Activated T-helper 17 cell treated with anti-CD3 and anti-CD28 coated beads, Interleukin-2, amount 50 U/mL, for 72 hours (primary cell): ENCODE measurements around the gene USP36. TPM values are rescaled to one million over a fixed set of nuclear protein-coding genes. Genes with fewer than 3 reads are reported as not detected.
A peak's percentile ranks its signal among the peaks of the same experiment; 100 is the strongest.

Source experiments
- ATAC-seq: fragments of 150-1000 bp; cut with Tn5 transposase; replicated peaks from 2 replicates; pipeline ENCODE4 v1.10.0; 2021; ENCODE audit warnings: mild to moderate bottlenecking, moderate library complexity
- H3K27ac Mint-ChIP-seq: one replicate; pipeline ENCODE4 v1.8.0; 2022; ENCODE audit warnings: mixed read lengths
- H3K27me3 Mint-ChIP-seq: one replicate; pipeline ENCODE4 v1.8.0; 2022; ENCODE audit warnings: mixed read lengths
- H3K36me3 Mint-ChIP-seq: one replicate; pipeline ENCODE4 v1.8.0; 2022; ENCODE audit warnings: low read depth, mild to moderate bottlenecking, mixed read lengths
- H3K4me1 Mint-ChIP-seq: one replicate; pipeline ENCODE4 v1.8.0; 2022; ENCODE audit warnings: mixed read lengths
- H3K4me3 Mint-ChIP-seq: one replicate; pipeline ENCODE4 v1.8.0; 2022; ENCODE audit warnings: mild to moderate bottlenecking, mixed read lengths
- H3K9me3 Mint-ChIP-seq: one replicate; pipeline ENCODE4 v1.8.0; 2022; ENCODE audit warnings: mixed read lengths
- total RNA-seq, 2 donors: library from RNA; stranded (reverse); gene quantifications; one replicate each; pipeline ENCODE4 v1.2.3, GENCODE V29; 2022

Gene USP36
- total RNA-seq, 2 donors from 2014 or later = 95.3 to 139 TPM

GRCh38 chr17:78819806-78820792 lies 20.5 kb downstream of the USP36 start:
- Mint-ChIP-seq H3K9me3 (no peaks in the 10 kb centered on the region), H3K4me3 (peak overlapping the region; percentile 60), H3K4me1 (peaks cover 39% of the 10 kb centered on the region), H3K36me3 (peaks cover 99% of the 10 kb centered on the region), H3K27ac (no peak overlapping the region), H3K27me3 (no peaks in the 10 kb centered on the region)
- no peak for ATAC-seq

GRCh38 chr17:78819402-78819801 lies 21.2 kb downstream of the USP36 start:
- no peaks in the 10 kb centered on the region for H3K9me3 Mint-ChIP-seq
- ATAC-seq = no peak
- H3K4me1 Mint-ChIP-seq = peaks cover 34% of the 10 kb centered on the region
- no peaks in the 10 kb centered on the region for H3K27me3 Mint-ChIP-seq
- H3K4me3 Mint-ChIP-seq = peak overlapping the region; percentile 60
- H3K27ac Mint-ChIP-seq = peak overlapping the region; percentile 79
- H3K36me3 Mint-ChIP-seq = peaks cover 99% of the 10 kb centered on the region

- Mint-ChIP-seq H3K9me3 (no peaks in the 10 kb centered on the region), H3K4me1 (peaks cover 34% of the 10 kb centered on the region), H3K27ac (peak overlapping the region; percentile 79), H3K4me3 (peak overlapping the region; percentile 60), H3K36me3 (peaks cover 99% of the 10 kb centered on the region), H3K27me3 (no peaks in the 10 kb centered on the region)
- ATAC-seq = no peak
These were observed 21.7 kb downstream of the USP36 start for GRCh38 chr17:78818932-78819331.

- peak overlapping the region; percentile 60 for H3K4me3 Mint-ChIP-seq
- H3K27me3 Mint-ChIP-seq = no peaks in the 10 kb centered on the region
- ATAC-seq = no peak
- H3K36me3 Mint-ChIP-seq = peaks cover 99% of the 10 kb centered on the region
- peaks cover 37% of the 10 kb centered on the region for H3K4me1 Mint-ChIP-seq
- peak overlapping the region; percentile 79 for H3K27ac Mint-ChIP-seq
- H3K9me3 Mint-ChIP-seq = no peaks in the 10 kb centered on the region
These were observed 22.3 kb downstream of the USP36 start for GRCh38 chr17:78818152-78818846.

GRCh38 chr17:78817123-78817522 lies 23.5 kb downstream of the USP36 start:
- H3K27me3 Mint-ChIP-seq = no peaks in the 10 kb centered on the region
- peak; percentile 97 for ATAC-seq
- H3K9me3 Mint-ChIP-seq = no peaks in the 10 kb centered on the region
- peak overlapping the region; percentile 50 for H3K4me3 Mint-ChIP-seq
- H3K36me3 Mint-ChIP-seq = peaks cover 99% of the 10 kb centered on the region
- H3K4me1 Mint-ChIP-seq = peaks cover 35% of the 10 kb centered on the region
- H3K27ac Mint-ChIP-seq = peak overlapping the region; percentile 76

- H3K36me3 Mint-ChIP-seq = peaks cover 99% of the 10 kb centered on the region
- H3K27ac Mint-ChIP-seq = no peak overlapping the region
- H3K4me1 Mint-ChIP-seq = peaks cover 35% of the 10 kb centered on the region
- no peak for ATAC-seq
- no peak overlapping the region for H3K4me3 Mint-ChIP-seq
- H3K27me3 Mint-ChIP-seq = no peaks in the 10 kb centered on the region
- no peaks in the 10 kb centered on the region for H3K9me3 Mint-ChIP-seq
These were observed 24.9 kb downstream of the USP36 start for GRCh38 chr17:78815696-78816095.

GRCh38 chr17:78812855-78813254 lies 27.8 kb downstream of the USP36 start:
- peak overlapping the region; percentile 20 for H3K27ac Mint-ChIP-seq
- H3K27me3 Mint-ChIP-seq = no peaks in the 10 kb centered on the region
- H3K4me3 Mint-ChIP-seq = no peak overlapping the region
- ATAC-seq = no peak
- H3K36me3 Mint-ChIP-seq = peaks cover 99% of the 10 kb centered on the region
- no peaks in the 10 kb centered on the region for H3K9me3 Mint-ChIP-seq
- peaks cover 20% of the 10 kb centered on the region for H3K4me1 Mint-ChIP-seq

- peaks cover 100% of the 10 kb centered on the region for H3K36me3 Mint-ChIP-seq
- peaks cover 33% of the 10 kb centered on the region for H3K4me1 Mint-ChIP-seq
- no peak overlapping the region for H3K4me3 Mint-ChIP-seq
- no peak for ATAC-seq
- peak overlapping the region; percentile 63 for H3K27ac Mint-ChIP-seq
- no peaks in the 10 kb centered on the region for H3K9me3 Mint-ChIP-seq
- no peaks in the 10 kb centered on the region for H3K27me3 Mint-ChIP-seq
These were observed 32.5 kb downstream of the USP36 start for GRCh38 chr17:78808163-78808562.

- ATAC-seq = peak; percentile 20
- Mint-ChIP-seq H3K4me3 (peak overlapping the region; percentile 81), H3K9me3 (no peaks in the 10 kb centered on the region), H3K4me1 (peaks cover 32% of the 10 kb centered on the region), H3K27ac (peak overlapping the region; percentile 99), H3K36me3 (peaks cover 100% of the 10 kb centered on the region), H3K27me3 (no peaks in the 10 kb centered on the region)
These were observed 34.2 kb downstream of the USP36 start for GRCh38 chr17:78806451-78806850.

- Mint-ChIP-seq H3K4me1 (peaks cover 35% of the 10 kb centered on the region), H3K4me3 (peak overlapping the region; percentile 81), H3K27ac (peak overlapping the region; percentile 99)
These were observed 35.3 kb downstream of the USP36 start for GRCh38 chr17:78805301-78805700.

GRCh38 chr17:78804777-78805176 lies 35.8 kb downstream of the USP36 start:
- peak; percentile 83 for ATAC-seq
- peaks cover 39% of the 10 kb centered on the region for H3K4me1 Mint-ChIP-seq
- H3K36me3 Mint-ChIP-seq = peaks cover 100% of the 10 kb centered on the region
- peak overlapping the region; percentile 99 for H3K27ac Mint-ChIP-seq
- peak overlapping the region; percentile 81 for H3K4me3 Mint-ChIP-seq
- no peaks in the 10 kb centered on the region for H3K9me3 Mint-ChIP-seq
- H3K27me3 Mint-ChIP-seq = no peaks in the 10 kb centered on the region

More at GRCh38 chr17:78805301-78805700, 35.3 kb downstream of the USP36 start:
- Mint-ChIP-seq H3K9me3 (no peaks in the 10 kb centered on the region), H3K36me3 (peaks cover 100% of the 10 kb centered on the region), H3K27me3 (no peaks in the 10 kb centered on the region)
- ATAC-seq = peak; percentile 97

- Mint-ChIP-seq H3K27me3 (no peaks in the 10 kb centered on the region), H3K9me3 (no peaks in the 10 kb centered on the region), H3K4me1 (peaks cover 48% of the 10 kb centered on the region), H3K4me3 (peak overlapping the region; percentile 70), H3K36me3 (peaks cover 100% of the 10 kb centered on the region), H3K27ac (peak overlapping the region; percentile 99)
- ATAC-seq = no peak
These were observed 37.3 kb downstream of the USP36 start for GRCh38 chr17:78803186-78803845.

- Mint-ChIP-seq H3K9me3 (no peaks in the 10 kb centered on the region), H3K36me3 (peaks cover 100% of the 10 kb centered on the region), H3K27ac (no peak overlapping the region), H3K27me3 (no peaks in the 10 kb centered on the region), H3K4me1 (peaks cover 54% of the 10 kb centered on the region), H3K4me3 (peak overlapping the region; percentile 70)
- ATAC-seq = no peak
These were observed 38.2 kb downstream of the USP36 start for GRCh38 chr17:78802459-78802858.

GRCh38 chr17:78802008-78802407 lies 38.6 kb downstream of the USP36 start:
- Mint-ChIP-seq H3K27ac (no peak overlapping the region), H3K36me3 (peaks cover 100% of the 10 kb centered on the region), H3K4me1 (peaks cover 54% of the 10 kb centered on the region), H3K27me3 (no peaks in the 10 kb centered on the region), H3K9me3 (no peaks in the 10 kb centered on the region), H3K4me3 (no peak overlapping the region)
- ATAC-seq = no peak
